Retinal pigment epithelial cell (primary cell): ENCODE data around the gene ADAM12.

Experiments
- DNase-seq: peaks from one replicate; pipeline ENCODE4 v3.0.0-alpha.2; 2010; ENCODE audit warnings: low read depth
- H3K4me3 ChIP-seq: 2 replicates; pipeline ENCODE4 v1.5.1; 2011; ENCODE audit warnings: mild to moderate bottlenecking, low read length, control low read depth, moderate library complexity
- CTCF ChIP-seq: conservative IDR thresholded peaks from 2 replicates; pipeline ENCODE4 v1.5.1; 2011; ENCODE audit warnings: low read depth, low read length, control low read depth, inconsistent platforms

The ADAM12 gene

DNA sequence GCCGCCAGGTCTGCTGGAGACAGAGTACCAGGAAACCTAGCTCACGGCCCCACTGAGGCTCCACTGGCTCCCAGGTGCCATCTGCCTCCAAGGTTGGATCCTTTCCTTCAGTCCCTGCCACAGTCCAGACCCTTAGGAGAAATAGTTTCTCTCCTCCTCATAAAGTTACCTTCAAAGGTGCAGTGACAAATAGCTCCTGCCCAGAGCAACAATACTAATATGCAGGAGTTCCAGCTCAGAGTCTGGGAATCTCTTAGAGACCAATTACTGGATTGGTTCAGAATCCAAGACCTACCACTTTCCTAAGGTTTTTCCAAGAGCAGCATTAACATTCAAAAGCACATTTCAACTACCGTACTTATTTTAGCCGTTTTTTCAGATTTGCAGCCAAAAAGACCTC lies 41.0 kb upstream of the ADAM12 start:
- TF ChIP-seq CTCF, result no peak
- DNase-seq, result no peak
- H3K4me3 ChIP-seq, result no peak overlapping the region

DNA sequence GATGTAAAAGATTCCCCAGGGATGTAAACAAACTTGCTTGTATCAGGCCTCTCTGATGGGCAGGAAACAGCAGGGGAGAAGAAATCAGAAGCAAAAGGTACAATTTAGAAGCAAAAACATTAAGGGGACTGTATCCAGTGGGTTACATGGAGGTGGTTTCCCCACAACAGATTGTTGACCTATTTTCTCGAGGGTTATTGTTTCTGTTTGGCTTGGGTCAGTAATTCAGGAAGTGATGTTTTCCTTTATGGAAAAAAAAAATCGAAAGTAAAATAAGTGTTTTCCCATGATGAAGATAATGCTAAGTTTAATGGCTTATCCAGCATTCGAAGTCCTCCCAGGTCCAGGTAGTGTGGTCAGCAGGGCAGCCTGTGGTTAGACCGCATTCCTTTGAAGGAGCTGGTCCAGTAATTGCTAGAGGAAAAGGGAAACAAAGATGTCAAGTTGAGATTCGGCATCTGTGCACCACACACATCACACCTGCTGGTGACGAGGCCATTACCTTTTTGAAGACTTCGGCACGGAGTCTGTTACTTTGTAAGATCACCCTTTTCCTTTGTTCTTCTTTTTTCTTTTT lies 37.3 kb upstream of the ADAM12 start:
- DNase-seq, result no peak
- no peak overlapping the region for H3K4me3 ChIP-seq
- TF ChIP-seq CTCF, result no peak

DNA sequence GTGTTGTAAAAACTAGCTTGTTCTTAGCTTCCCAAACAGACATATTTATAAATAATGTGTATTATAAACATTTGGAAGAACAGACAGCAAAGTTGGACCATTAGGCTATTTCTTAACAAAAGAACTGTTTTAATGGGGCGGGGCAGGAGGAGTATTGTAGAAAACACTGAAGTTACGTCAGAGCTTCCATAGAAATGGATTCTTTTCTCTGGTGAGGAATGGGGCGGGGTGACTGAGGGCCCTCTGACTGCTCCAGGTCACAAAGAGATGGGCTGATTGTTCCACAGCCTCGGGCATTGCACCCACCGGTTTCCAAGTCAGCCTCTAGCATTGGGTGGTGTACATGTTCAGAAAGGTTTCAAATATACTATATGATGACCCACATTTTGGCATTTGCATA lies 36.8 kb upstream of the ADAM12 start:
- H3K4me3 ChIP-seq, result no peak overlapping the region
- no peak for TF ChIP-seq CTCF
- no peak for DNase-seq

GRCh38 chr10:126423732-126424491 lies 35.6 kb upstream of the ADAM12 start:
- no peak for DNase-seq
- TF ChIP-seq CTCF, result no peak
- H3K4me3 ChIP-seq, result no peak overlapping the region

DNA sequence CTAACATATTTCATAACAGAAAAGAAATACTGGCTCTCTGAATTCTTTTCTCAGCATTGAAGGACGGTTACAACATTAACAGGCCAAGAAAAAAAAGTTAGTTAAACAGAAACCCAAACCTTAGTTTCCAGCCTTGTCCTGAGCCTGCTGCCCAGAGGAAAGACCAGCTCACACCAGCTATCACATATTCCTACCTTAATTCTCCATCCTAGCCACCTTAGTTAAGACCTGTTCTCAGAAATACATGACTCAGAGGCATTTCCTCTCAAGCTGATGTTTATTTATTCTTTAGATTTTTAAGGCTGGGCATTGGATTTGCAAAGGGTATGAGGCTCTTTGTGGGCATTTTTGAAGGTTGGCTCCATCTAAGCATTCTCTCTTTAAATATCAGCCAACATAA lies 34.3 kb upstream of the ADAM12 start:
- no peak for TF ChIP-seq CTCF
- H3K4me3 ChIP-seq, result no peak overlapping the region
- no peak for DNase-seq

- no peak for DNase-seq
- no peak for TF ChIP-seq CTCF
- no peak overlapping the region for H3K4me3 ChIP-seq
Observed at GRCh38 chr10:126421756-126422256, 33.5 kb upstream of the ADAM12 start.
